H1 (cell line): ENCODE results near the gene MAGI3. TPM values are rescaled to one million over a fixed set of nuclear protein-coding genes. Genes with fewer than 3 reads are reported as not detected.

Source experiments
- CTCF ChIA-PET: fragments of 300-600 bp; sonication (Branson Sonifier 250); formaldehyde crosslinking; loops from one replicate; lab custom pipeline; 2021; ENCODE audit not compliant: partially characterized antibody; lab: Charles Lee
- POLR2A ChIA-PET: fragments of 300-600 bp; sonication (Branson Sonifier 250); formaldehyde crosslinking; loops from one replicate; lab custom pipeline; 2021; ENCODE audit warnings: inconsistent platforms; ENCODE audit not compliant: partially characterized antibody; lab: Charles Lee
- DNase-seq, 2 experiments: peaks; one replicate each; pipeline versions ENCODE4 v3.0.0 to v3.0.0-alpha.2; 2010 to 2022; ENCODE audit warnings: low spot score in 2 of 2, low read depth in 1 of 2, mixed read lengths in 1 of 2
- FAIRE-seq: peaks from 2 replicates; lab custom pipeline; 2011; peaks lifted over from hg19 to GRCh38; lab: Jason Lieb, UNC
- H2AFZ ChIP-seq: 2 replicates; pipeline ENCODE4 v1.8.1; 2012; ENCODE audit warnings: low read length, inconsistent platforms
- H2AK5ac ChIP-seq: 2 replicates; pipeline ENCODE4 v1.6.1; 2013; ENCODE audit warnings: low read depth, low read length
- H2BK120ac ChIP-seq: replicated peaks from 2 replicates; pipeline ENCODE3; 2013; ENCODE audit warnings: low read depth, low read length, inconsistent platforms
- H2BK12ac ChIP-seq: 2 replicates; pipeline ENCODE4 v1.6.1; 2013; ENCODE audit warnings: low read depth, low read length
- H2BK15ac ChIP-seq: 2 replicates; pipeline ENCODE4 v1.6.1; 2013; ENCODE audit warnings: low read length
- H2BK20ac ChIP-seq: 2 replicates; pipeline ENCODE4 v1.6.1; 2013; ENCODE audit warnings: low read length
- H2BK5ac ChIP-seq: 2 replicates; pipeline ENCODE4 v1.6.1; 2013; ENCODE audit warnings: low read depth, low read length
- H3K14ac ChIP-seq: 2 replicates; pipeline ENCODE4 v1.6.1; 2013; ENCODE audit warnings: inconsistent platforms; ENCODE audit not compliant: insufficient read length
- H3K18ac ChIP-seq: 2 replicates; pipeline ENCODE4 v1.6.1; 2013; ENCODE audit warnings: low read length; ENCODE audit errors: extremely low read depth
- H3K23ac ChIP-seq: 2 replicates; pipeline ENCODE4 v1.6.1; 2013; ENCODE audit warnings: inconsistent platforms; ENCODE audit not compliant: insufficient read length
- H3K23me2 ChIP-seq: 2 replicates; pipeline ENCODE4 v1.6.1; 2013; ENCODE audit warnings: low read depth, low read length
- H3K27ac ChIP-seq: 2 replicates; pipeline ENCODE4 v1.6.1; 2011; ENCODE audit warnings: low read depth, low read length, inconsistent platforms
- H3K27me3 ChIP-seq, 4 experiments: replicated peaks in 1 of 4; 1 replicate in 1 of 4; 2 replicates in 3 of 4; pipeline versions ENCODE4 v1.6.1 to v1.8.1; 2011 to 2013; ENCODE audit warnings: low read length in 3 of 4, mild to moderate bottlenecking in 3 of 4, inconsistent platforms in 2 of 4, mixed read lengths in 2 of 4, moderate library complexity in 1 of 4; ENCODE audit not compliant: control insufficient read depth in 3 of 4, insufficient read depth in 3 of 4; ENCODE audit errors: extremely low read depth in 1 of 4
- H3K36me3 ChIP-seq, 4 experiments: 2 replicates each; pipeline versions ENCODE4 v1.6.1 to v1.8.1; 2011 to 2013; ENCODE audit warnings: mild to moderate bottlenecking in 4 of 4, low read length in 3 of 4, moderate library complexity in 2 of 4, control low read depth in 1 of 4, inconsistent platforms in 1 of 4; ENCODE audit not compliant: insufficient read depth in 4 of 4, control insufficient read depth in 2 of 4
- H3K4ac ChIP-seq: replicated peaks from 2 replicates; pipeline ENCODE3; 2013; ENCODE audit warnings: low read length, low read depth, mixed read lengths, inconsistent platforms; ENCODE audit not compliant: insufficient read length
- H3K4me1 ChIP-seq, 4 experiments: replicated peaks in 1 of 4; 1 replicate in 1 of 4; 2 replicates in 3 of 4; pipeline versions ENCODE4 v1.6.1 to v1.8.1; 2011 to 2013; ENCODE audit warnings: low read length in 3 of 4, inconsistent platforms in 2 of 4, mixed read lengths in 1 of 4; ENCODE audit not compliant: insufficient read depth in 4 of 4, control insufficient read depth in 3 of 4
- H3K4me2 ChIP-seq, 2 experiments: 2 replicates each; pipeline versions ENCODE4 v1.6.1 to v1.8.1; 2011 to 2013; ENCODE audit warnings: low read depth in 2 of 2, low read length in 2 of 2, control low read depth in 1 of 2, inconsistent platforms in 1 of 2, mild to moderate bottlenecking in 1 of 2; ENCODE audit not compliant: insufficient read depth in 1 of 2
- H3K4me3 ChIP-seq, 4 experiments: fragments of 200-600, 300-600 bp in 1 of 4; sonication (generic), shearing (Covaris generic), sonication (Bioruptor Twin) in 1 of 4; 2 replicates each; pipeline versions ENCODE4 v1.5.1 to v1.8.1; 2011 to 2016; ENCODE audit warnings: low read length in 4 of 4, low read depth in 3 of 4, control low read depth in 2 of 4, inconsistent platforms in 2 of 4, mild to moderate bottlenecking in 2 of 4, mixed read lengths in 1 of 4, moderate library complexity in 1 of 4; ENCODE audit not compliant: insufficient read depth in 2 of 4; ENCODE audit errors: extremely low read depth in 1 of 4
- H3K56ac ChIP-seq: replicated peaks from 2 replicates; pipeline ENCODE3; 2013; ENCODE audit warnings: low read depth, mild to moderate bottlenecking, mixed read lengths, low read length, inconsistent platforms; ENCODE audit not compliant: insufficient read length
- H3K79me1 ChIP-seq: 2 replicates; pipeline ENCODE4 v1.6.1; 2013; ENCODE audit warnings: low read depth, low read length, control low read depth
- H3K79me2 ChIP-seq, 2 experiments: 2 replicates each; pipeline versions ENCODE4 v1.6.1 to v1.8.1; 2012 to 2013; ENCODE audit warnings: low read length in 2 of 2, mild to moderate bottlenecking in 2 of 2, inconsistent platforms in 1 of 2; ENCODE audit not compliant: insufficient read depth in 2 of 2, control insufficient read depth in 1 of 2
- H3K9ac ChIP-seq, 4 experiments: replicated peaks in 1 of 4; 1 replicate in 1 of 4; 2 replicates in 3 of 4; pipeline versions ENCODE4 v1.6.1 to v1.8.1; 2011 to 2013; ENCODE audit warnings: low read depth in 3 of 4, low read length in 3 of 4, control low read depth in 2 of 4, mild to moderate bottlenecking in 2 of 4, moderate library complexity in 2 of 4, inconsistent platforms in 1 of 4; ENCODE audit errors: extremely low read depth in 1 of 4
- H3K9me3 ChIP-seq, 2 experiments: 2 replicates each; pipeline versions ENCODE4 v1.6.1 to v1.8.1; 2012 to 2013; ENCODE audit warnings: mild to moderate bottlenecking in 2 of 2, moderate library complexity in 2 of 2, control low read depth in 1 of 2, inconsistent platforms in 1 of 2, low read depth in 1 of 2, low read length in 1 of 2, mixed read lengths in 1 of 2; ENCODE audit not compliant: insufficient read depth in 2 of 2
- H4K20me1 ChIP-seq, 2 experiments: replicated peaks in 1 of 2; 2 replicates each; pipeline versions ENCODE3 to v1.8.1; 2011 to 2013; ENCODE audit warnings: inconsistent platforms in 2 of 2, low read length in 2 of 2, mild to moderate bottlenecking in 1 of 2; ENCODE audit not compliant: insufficient read depth in 2 of 2, control insufficient read depth in 1 of 2
- H4K5ac ChIP-seq: 2 replicates; pipeline ENCODE4 v1.6.1; 2013; ENCODE audit warnings: low read length, low read depth, mixed read lengths, inconsistent platforms; ENCODE audit not compliant: insufficient read length
- H4K8ac ChIP-seq: 2 replicates; pipeline ENCODE4 v1.8.0; 2013; ENCODE audit warnings: mild to moderate bottlenecking, moderate library complexity, low read length, inconsistent platforms; ENCODE audit not compliant: insufficient read depth; ENCODE audit errors: extremely low read depth
- H4K91ac ChIP-seq: replicated peaks from 2 replicates; pipeline ENCODE3; 2013; ENCODE audit warnings: low read length, mixed read lengths, inconsistent platforms; ENCODE audit not compliant: insufficient read length
- BCL11A ChIP-seq, 2 experiments: IDR thresholded peaks; one replicate each; pipeline ENCODE4 v1.6.1; 2011; ENCODE audit warnings: low read depth in 2 of 2, low read length in 2 of 2, mild to moderate bottlenecking in 2 of 2
- CBX8 ChIP-seq: fragments of 300-800, 300-1000 bp; sonication (generic); IDR thresholded peaks from 2 replicates; pipeline ENCODE4 v1.7.1; 2016; ENCODE audit warnings: low read depth, low read length, borderline replicate concordance
- CEBPB ChIP-seq: IDR thresholded peaks from 2 replicates; pipeline ENCODE4 v1.6.1; 2012; ENCODE audit warnings: low read depth, low read length
- HDAC2 ChIP-seq, 2 experiments: fragments of 300-600 bp in 1 of 2; sonication (generic) in 1 of 2; IDR thresholded peaks; 2 replicates each; pipeline ENCODE4 v1.6.1; 2011 to 2012; ENCODE audit warnings: low read depth in 2 of 2, low read length in 2 of 2, mild to moderate bottlenecking in 2 of 2, moderate library complexity in 2 of 2, borderline replicate concordance in 1 of 2, inconsistent platforms in 1 of 2
- JUN ChIP-seq: IDR thresholded peaks from 2 replicates; pipeline ENCODE4 v1.6.1; 2011; ENCODE audit warnings: low read depth, mild to moderate bottlenecking, improper control_type of control experiment, low read length
- NRF1 ChIP-seq: IDR thresholded peaks from 2 replicates; pipeline ENCODE4 v1.6.1; 2011; ENCODE audit warnings: mild to moderate bottlenecking, low read depth, low read length, improper control_type of control experiment
- POLR2A ChIP-seq, 2 experiments: IDR thresholded peaks; 1 replicate in 1 of 2; 2 replicates in 1 of 2; pipeline ENCODE4 v1.6.1; 2011; ENCODE audit warnings: low read depth in 2 of 2, low read length in 2 of 2, mild to moderate bottlenecking in 2 of 2; ENCODE audit errors: control extremely low read depth in 1 of 2
- RFX5 ChIP-seq: IDR thresholded peaks from 2 replicates; pipeline ENCODE4 v1.6.1; 2011; ENCODE audit warnings: low read depth, low read length, improper control_type of control experiment, borderline replicate concordance
- SIX5 ChIP-seq: IDR thresholded peaks from 2 replicates; pipeline ENCODE4 v1.6.1; 2011; ENCODE audit warnings: mild to moderate bottlenecking, low read depth, low read length
- TAF1 ChIP-seq: IDR thresholded peaks from 2 replicates; pipeline ENCODE4 v1.6.1; 2011; ENCODE audit warnings: mild to moderate bottlenecking, low read depth, low read length
- TEAD4 ChIP-seq: IDR thresholded peaks from 2 replicates; pipeline ENCODE4 v1.6.1; 2012; ENCODE audit warnings: low read depth, low read length, inconsistent platforms, mixed read lengths
- ZNF274 ChIP-seq: IDR thresholded peaks from 2 replicates; pipeline ENCODE4 v1.7.0; 2012; ENCODE audit warnings: low read length, borderline replicate concordance; ENCODE audit errors: extremely low read depth
- whole genome bisulfite sequencing, 2 experiments: shearing (Covaris generic) in 1 of 2; methylation state at CpG; one replicate each; pipeline versions ENCODE4 v1.1.6 to v1.1.7; 2013 to 2015; ENCODE audit warnings: low lambda C conversion rate in 2 of 2, mixed read lengths in 2 of 2, inconsistent platforms in 1 of 2, low coverage in 1 of 2, missing lambda C conversion rate in 1 of 2; ENCODE audit not compliant: insufficient replicate concordance in 2 of 2, insufficient coverage in 1 of 2, insufficient read length in 1 of 2; ENCODE audit errors: extremely low coverage in 1 of 2, missing lambda C conversion rate in 1 of 2; 5-methylcytosine and 5-hydroxymethylcytosine counted together
- polyA plus RNA-seq, 7 experiments: library from polyadenylated mRNA; depleted of rRNA in 3 of 7; stranded (reverse) in 5 of 7; unstranded in 2 of 7; fragments of >200 nt in 5 of 7; fragments of 200-250 nt in 2 of 7; gene quantifications; 1 replicate in 5 of 7; 2 replicates in 1 of 7; 4 replicates in 1 of 7; pipeline versions ENCODE4 v1.2.1 to v1.2.3, GENCODE V29; 2011 to 2013; ENCODE audit warnings: missing spikeins in 2 of 7, mixed read lengths in 2 of 7
- total RNA-seq: library from RNA; stranded (reverse); fragmentation: NEBNext Ultra II Directional; extraction: Animal tissue kit (Norgen Biotek cat#: 25700); gene quantifications from 2 replicates; pipeline ENCODE4 v1.2.1, GENCODE V29; 2021
- TF ChIP-seq, protein P1 (sequence below), 3 experiments: IDR thresholded peaks; 1 replicate in 2 of 3; 2 replicates in 1 of 3; pipeline versions ENCODE4 v1.5.1 to v1.6.1; 2011; ENCODE audit warnings: low read length in 3 of 3, mild to moderate bottlenecking in 3 of 3, inconsistent platforms in 2 of 3, low read depth in 1 of 3, moderate library complexity in 1 of 3; ENCODE audit not compliant: insufficient read depth in 1 of 3; ENCODE audit errors: control extremely low read depth in 1 of 3

MAGI3 gene
- total and polyA plus RNA-seq, 2 of the 8 experiments (the other 6 are each of a cell fraction or from before 2014, with no cell fraction given), result 2.3 to 7.8 TPM

DNA sequence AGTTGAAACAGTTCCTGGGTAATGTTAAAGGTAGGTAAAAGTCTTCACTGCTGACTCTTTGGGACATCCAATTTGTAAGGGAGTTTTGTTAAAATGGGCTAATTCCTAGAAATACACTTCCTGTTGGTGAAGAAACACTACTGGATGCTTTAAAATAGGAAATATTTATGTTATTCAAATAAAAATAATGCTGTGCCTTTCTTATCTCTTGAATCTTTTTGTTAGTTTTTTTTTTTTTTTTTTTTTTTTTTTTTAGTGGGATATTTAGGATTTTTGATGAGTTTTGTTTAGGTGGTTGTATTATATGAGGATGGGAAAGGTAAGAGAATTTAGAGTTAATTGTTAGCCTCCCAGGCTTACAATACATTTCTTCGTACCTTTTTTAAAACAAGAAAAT, 4.5 kb downstream of the MAGI3 start:
- H3K18ac ChIP-seq, result no peak overlapping the region
- no peaks in the 10 kb centered on the region for H3K79me1 ChIP-seq
- no peak overlapping the region for H2BK15ac ChIP-seq
- ChIA-PET CTCF (interaction anchor here (1.0 kb wide), 1 partner anchor 185 kb away, joined by 3 read pairs; no protein-coding TSS in a partner anchor), POLR2A (no interaction called here)
- H3K36me3 ChIP-seq, result no peaks in the 10 kb centered on the region
- no peaks in the 10 kb centered on the region for H3K9me3 ChIP-seq
- H3K27me3 ChIP-seq, result no peaks in the 10 kb centered on the region; a peak in 2 of 7 replicates
- WGBS, 2 experiments, result 59% methylated on average over 1 of the region's 1 CpG; no CpG with 5 or more reads in 1 of the 2 experiments
- H3K23ac ChIP-seq, result no peak overlapping the region
- no peak for DNase-seq
- H2BK12ac ChIP-seq, result no peak overlapping the region
- no peak overlapping the region for H2AK5ac ChIP-seq
- H3K56ac ChIP-seq, result no peak overlapping the region
- H3K14ac ChIP-seq, result no peak overlapping the region
- no peak overlapping the region for H3K9ac ChIP-seq
- peaks cover 0 to 52% of the 10 kb centered on the region in 2 experiments; a peak in 3 of 4 replicates for H3K79me2 ChIP-seq
- H2BK20ac ChIP-seq, result no peak overlapping the region
- H3K4me1 ChIP-seq, result peaks cover 0 to 5% (median 2%) of the 10 kb centered on the region in 4 experiments; a peak in 2 of 7 replicates
- no peak overlapping the region for H2BK5ac ChIP-seq
- H4K8ac ChIP-seq, result no peak overlapping the region
- H4K20me1 ChIP-seq, result peaks cover 8 to 10% of the 10 kb centered on the region in 2 experiments
- H3K4ac ChIP-seq, result no peak overlapping the region
- H3K23me2 ChIP-seq, result peaks cover 9% of the 10 kb centered on the region
- no peak overlapping the region for H4K91ac ChIP-seq
- no peak overlapping the region for H4K5ac ChIP-seq
- H2AFZ ChIP-seq, result no peak overlapping the region
- H3K4me2 ChIP-seq, result no peak overlapping the region
- H2BK120ac ChIP-seq, result no peak overlapping the region
- H3K4me3 ChIP-seq, result no peak overlapping the region
- H3K27ac ChIP-seq, result no peak overlapping the region
- FAIRE-seq, result no peak
- TF ChIP-seq CEBPB (no peak), JUN (no peak), NRF1 (no peak), BCL11A (IDR thresholded peaks at IDR 0.05; ENCODE audit: low read depth in 2 of 2, low read length in 2 of 2) (no peak), ZNF274 (no peak), TEAD4 (no peak), RFX5 (no peak), HDAC2 (IDR thresholded peaks at IDR 0.05; ENCODE audit: borderline replicate concordance in 1 of 2, low read depth in 2 of 2, low read length in 2 of 2) (no peak), POLR2A (IDR thresholded peaks at IDR 0.05; ENCODE audit: control extremely low read depth in 1 of 2, low read depth in 2 of 2, low read length in 2 of 2) (no peak), CBX8 (no peak), SIX5 (no peak), TAF1 (no peak)
- TF ChIP-seq, protein P1, sequence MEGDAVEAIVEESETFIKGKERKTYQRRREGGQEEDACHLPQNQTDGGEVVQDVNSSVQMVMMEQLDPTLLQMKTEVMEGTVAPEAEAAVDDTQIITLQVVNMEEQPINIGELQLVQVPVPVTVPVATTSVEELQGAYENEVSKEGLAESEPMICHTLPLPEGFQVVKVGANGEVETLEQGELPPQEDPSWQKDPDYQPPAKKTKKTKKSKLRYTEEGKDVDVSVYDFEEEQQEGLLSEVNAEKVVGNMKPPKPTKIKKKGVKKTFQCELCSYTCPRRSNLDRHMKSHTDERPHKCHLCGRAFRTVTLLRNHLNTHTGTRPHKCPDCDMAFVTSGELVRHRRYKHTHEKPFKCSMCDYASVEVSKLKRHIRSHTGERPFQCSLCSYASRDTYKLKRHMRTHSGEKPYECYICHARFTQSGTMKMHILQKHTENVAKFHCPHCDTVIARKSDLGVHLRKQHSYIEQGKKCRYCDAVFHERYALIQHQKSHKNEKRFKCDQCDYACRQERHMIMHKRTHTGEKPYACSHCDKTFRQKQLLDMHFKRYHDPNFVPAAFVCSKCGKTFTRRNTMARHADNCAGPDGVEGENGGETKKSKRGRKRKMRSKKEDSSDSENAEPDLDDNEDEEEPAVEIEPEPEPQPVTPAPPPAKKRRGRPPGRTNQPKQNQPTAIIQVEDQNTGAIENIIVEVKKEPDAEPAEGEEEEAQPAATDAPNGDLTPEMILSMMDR (IDR thresholded peaks at IDR 0.05; ENCODE audit: control extremely low read depth in 1 of 3, insufficient read depth in 1 of 3, low read depth in 1 of 3, low read length in 3 of 3), result no peak
